Gastrocnemius medialis (tissue), 4 donors: ENCODE measurements around the gene VPS54. TPM values are rescaled to one million over a fixed set of nuclear protein-coding genes. Genes with fewer than 3 reads are reported as not detected.

ENCODE experiments used
- ATAC-seq, 2 donors: fragments of 150-250 bp; one replicate each; pipeline ENCODE4 v1.9.1; 2016
- DNase-seq, 2 donors: peaks; one replicate each; pipeline ENCODE4 v3.0.0-alpha.2; 2019
- H3K27ac ChIP-seq, 4 donors: fragments of 200-600 bp; sonication (generic); 1 replicate in 1 of 4; 2 replicates in 3 of 4; pipeline ENCODE4 v1.5.1; 2016 to 2018; ENCODE audit warnings: mild to moderate bottlenecking in 2 of 4, moderate library complexity in 1 of 4
- H3K27me3 ChIP-seq, 3 donors: fragments of 200-600 bp; sonication (generic) in 2 of 3; 1 replicate in 1 of 3; 2 replicates in 2 of 3; pipeline versions ENCODE4 v1.5.1 to v1.6.0; 2016 to 2019; ENCODE audit warnings: mild to moderate bottlenecking in 1 of 3, moderate library complexity in 1 of 3
- H3K36me3 ChIP-seq, 2 donors: fragments of 200-600 bp; sonication (generic) in 1 of 2; one replicate each; pipeline ENCODE4 v1.5.1; 2017 to 2018
- H3K4me1 ChIP-seq, 2 donors: fragments of 200-600 bp; sonication (generic) in 1 of 2; one replicate each; pipeline ENCODE4 v1.5.1; 2016 to 2017; ENCODE audit warnings: mild to moderate bottlenecking in 2 of 2
- H3K4me3 ChIP-seq, 4 donors: fragments of 200-600 bp; sonication (generic) in 3 of 4; 1 replicate in 1 of 4; 2 replicates in 3 of 4; pipeline ENCODE4 v1.5.1; 2016 to 2019; ENCODE audit warnings: mild to moderate bottlenecking in 2 of 4
- H3K9me3 ChIP-seq, 3 donors: fragments of 200-600 bp; sonication (generic) in 2 of 3; 1 replicate in 1 of 3; 2 replicates in 2 of 3; pipeline ENCODE4 v1.5.1; 2016 to 2019
- CTCF ChIP-seq, 5 experiments: fragments of 450-650 bp in 3 of 5; fragments of 200-600 bp in 2 of 5; sonication (generic) in 2 of 5; IDR thresholded peaks in 4 of 5; conservative IDR thresholded peaks in 1 of 5; 1 replicate in 4 of 5; 2 replicates in 1 of 5; pipeline ENCODE4 v1.5.1; 2016 to 2019; ENCODE audit warnings: antibody characterized with exemption in 5 of 5, mild to moderate bottlenecking in 3 of 5, moderate library complexity in 3 of 5
- POLR2A ChIP-seq, 2 donors: fragments of 450-650 bp; IDR thresholded peaks; one replicate each; pipeline ENCODE4 v1.6.1; 2017; ENCODE audit warnings: antibody characterized with exemption in 2 of 2, mild to moderate bottlenecking in 2 of 2, moderate library complexity in 2 of 2
- in situ Hi-C, 4 donors: fragments of 200-750 bp; cut with MboI; loops; one replicate each; pipeline versions ENCODE4 v1.15.0 to v1.8.0; 2017; ENCODE audit warnings: low sequenced_read_pairs in 4 of 4
- intact Hi-C: fragments of 100-400 bp; cut with DNase I; formaldehyde crosslinking; loops from one replicate; pipeline ENCODE4 v1.15.1; 2023; ENCODE audit warnings: low total_unique reads
- total RNA-seq, 4 donors: library from RNA; depleted of rRNA; stranded (reverse); fragments of >200 nt; gene quantifications; one replicate each; pipeline versions ENCODE4 v1.1.0 to v1.2.3, GENCODE V29; 2016

VPS54 gene
- total RNA-seq, 4 donors from 2014 or later = 7.9 to 12.4 (median 9.8) TPM

GRCh38 chr2:64054161-64054915 is 35.1 kb upstream of the VPS54 start:
- peaks cover 0 to 8% of the 10 kb centered on the region in 2 donors for H3K4me1 ChIP-seq
- in situ Hi-C loops = loop anchor here in 3 of 4 donors (5.0 to 25.0 kb wide), 3 partner anchors 258 to 433 kb away; no protein-coding TSS in a partner anchor
- ATAC-seq (no peak), DNase-seq (no peak)
- no peak for TF ChIP-seq CTCF (IDR thresholded peaks at IDR 0.05 in 4 of 5, conservative IDR thresholded peaks at IDR 0.05 in 1 of 5)
- TF ChIP-seq POLR2A (IDR thresholded peaks at IDR 0.05) = no peak
- intact Hi-C loops = loop anchor here (5.0 kb wide), 1 partner anchor 258 kb away; no protein-coding TSS in a partner anchor
- H3K27me3 ChIP-seq = no peaks in the 10 kb centered on the region
- no peaks in the 10 kb centered on the region for H3K9me3 ChIP-seq
- no peak overlapping the region for H3K4me3 ChIP-seq
- H3K27ac ChIP-seq = peak overlapping the region in 1 of 4 donors; percentile 62
- H3K36me3 ChIP-seq = no peaks in the 10 kb centered on the region

GRCh38 chr2:64052463-64053241 is 33.4 kb upstream of the VPS54 start:
- H3K4me1 ChIP-seq = peaks cover 0 to 8% of the 10 kb centered on the region in 2 donors
- intact Hi-C loops = loop anchor here (5.0 kb wide), 1 partner anchor 260 kb away; no protein-coding TSS in a partner anchor
- H3K27ac ChIP-seq = peak overlapping the region; percentile 62 to 71 (median 67)
- ATAC-seq = peak; percentile 65 to 80
- no peak for DNase-seq
- no peak overlapping the region for H3K4me3 ChIP-seq
- in situ Hi-C loops = loop anchor here in 3 of 4 donors (5.0 to 25.0 kb wide), 3 partner anchors 260 to 435 kb away; no protein-coding TSS in a partner anchor
- no peaks in the 10 kb centered on the region for H3K36me3 ChIP-seq
- H3K27me3 ChIP-seq = no peaks in the 10 kb centered on the region
- TF ChIP-seq POLR2A (IDR thresholded peaks at IDR 0.05) (peak in 1 of 2 donors; percentile 14), CTCF (IDR thresholded peaks at IDR 0.05 in 4 of 5, conservative IDR thresholded peaks at IDR 0.05 in 1 of 5) (no peak)
- H3K9me3 ChIP-seq = no peaks in the 10 kb centered on the region

- in situ Hi-C loops = loop anchor here (5.0 to 25.0 kb wide), 5 partner anchors 263 to 438 kb away; no protein-coding TSS in a partner anchor
- DNase-seq (peak; percentile 11 to 23), ATAC-seq (peak; percentile 58 to 72)
- H3K36me3 ChIP-seq = no peaks in the 10 kb centered on the region
- H3K4me1 ChIP-seq = peaks cover 0 to 8% of the 10 kb centered on the region in 2 donors
- no peak overlapping the region for H3K4me3 ChIP-seq
- intact Hi-C loops = loop anchor here (5.0 kb wide), 2 partner anchors 263 to 278 kb away; no protein-coding TSS in a partner anchor
- TF ChIP-seq POLR2A (IDR thresholded peaks at IDR 0.05) (no peak), CTCF (IDR thresholded peaks at IDR 0.05 in 4 of 5, conservative IDR thresholded peaks at IDR 0.05 in 1 of 5) (peak; percentile 62 to 81 (median 70))
- no peaks in the 10 kb centered on the region for H3K9me3 ChIP-seq
- no peaks in the 10 kb centered on the region for H3K27me3 ChIP-seq
- no peak overlapping the region for H3K27ac ChIP-seq
These were observed 30.5 kb upstream of the VPS54 start for GRCh38 chr2:64049633-64050220.

- Histone ChIP-seq H3K4me3 (no peak overlapping the region), H3K9me3 (no peaks in the 10 kb centered on the region), H3K4me1 (no peaks in the 10 kb centered on the region), H3K27me3 (no peaks in the 10 kb centered on the region), H3K36me3 (no peaks in the 10 kb centered on the region), H3K27ac (no peak overlapping the region)
- ATAC-seq (no peak), DNase-seq (no peak)
- in situ Hi-C loops (loop anchor here (5.0 to 25.0 kb wide), 4 partner anchors 266 to 441 kb away; no protein-coding TSS in a partner anchor), intact Hi-C loops (loop anchor here (5.0 kb wide), 1 partner anchor 281 kb away; no protein-coding TSS in a partner anchor)
- TF ChIP-seq POLR2A (IDR thresholded peaks at IDR 0.05) (no peak), CTCF (IDR thresholded peaks at IDR 0.05 in 4 of 5, conservative IDR thresholded peaks at IDR 0.05 in 1 of 5) (no peak)
These were observed 26.7 kb upstream of the VPS54 start for GRCh38 chr2:64045938-64046337.
